K562 (cell line): ENCODE data around the gene BSPRY. TPM values are rescaled to one million over a fixed set of nuclear protein-coding genes. Genes with fewer than 3 reads are reported as not detected.
"Not testable (repeated sequence)": the region's sequence is repeated elsewhere in the genome, so short reads cannot be mapped to it uniquely, and the experiment has no call there.

ENCODE experiments used
- ATAC-seq: fragments of 200-7000 bp; cut with Tn5 transposase; 3 replicates; pipeline ENCODE4 v1.9.1; 2020; ENCODE audit warnings: moderate library complexity
- BruUV-seq: library from RNA; stranded (reverse); fragments of 400-500 nt; replicated peaks from 2 replicates; lab custom pipeline; 2021; lab: Mats Ljungman, UMichigan
- CTCF ChIA-PET: fragments of 300-600 bp; formaldehyde crosslinking; extraction: SDS; loops from one replicate; lab custom pipeline; 2021; ENCODE audit warnings: low intra/inter-chr PET ratio; lab: Yijun Ruan, JAX
- POLR2A ChIA-PET: fragments of 300-600, 350-650 bp; sonication (Branson Sonifier 250); formaldehyde crosslinking; extraction: SDS; loops from one replicate; lab custom pipeline; 2021; ENCODE audit warnings: antibody characterized with exemption, inconsistent platforms; lab: Yijun Ruan, JAX
- DNase-seq, 4 experiments: peaks; one replicate each; pipeline versions ENCODE4 v3.0.0 to v3.0.0-alpha.2; 2011 to 2018; ENCODE audit warnings: low spot score in 3 of 4, mixed read lengths in 3 of 4; ENCODE audit errors: extremely low read depth in 1 of 4
- FAIRE-seq: peaks from 2 replicates; lab custom pipeline; 2011; peaks lifted over from hg19 to GRCh38; lab: Jason Lieb, UNC
- H2AFZ ChIP-seq: 2 replicates; pipeline ENCODE4 v1.6.0; 2011; ENCODE audit warnings: low read depth, low read length, control low read depth, inconsistent platforms
- H3K27ac ChIP-seq: fragments of 200-600 bp; 3 replicates; pipeline ENCODE4 v1.8.0; 2011; ENCODE audit warnings: low read depth, mild to moderate bottlenecking, control low read depth, inconsistent platforms, low read length, moderate library complexity, mixed read lengths; ENCODE audit errors: extremely low read depth
- H3K27me3 ChIP-seq, 2 experiments: fragments of 300-600 bp in 1 of 2; 2 replicates in 1 of 2; 3 replicates in 1 of 2; pipeline versions ENCODE4 v1.6.0 to v1.8.0; 2011; ENCODE audit warnings: inconsistent platforms in 2 of 2, low read length in 2 of 2, mild to moderate bottlenecking in 1 of 2, mixed read lengths in 1 of 2, moderate library complexity in 1 of 2; ENCODE audit not compliant: control insufficient read depth in 2 of 2, insufficient read depth in 2 of 2
- H3K36me3 ChIP-seq: fragments of 300-600 bp; 3 replicates; pipeline ENCODE4 v1.8.0; 2011; ENCODE audit warnings: mild to moderate bottlenecking, low read length, inconsistent platforms; ENCODE audit not compliant: control insufficient read depth, insufficient read depth
- H3K4me1 ChIP-seq, 2 experiments: fragments of 200-600 bp in 1 of 2; replicated peaks in 1 of 2; 2 replicates in 1 of 2; 3 replicates in 1 of 2; pipeline versions ENCODE4 v1.5.1 to v1.8.0; 2011; ENCODE audit warnings: inconsistent platforms in 2 of 2, low read length in 2 of 2, mild to moderate bottlenecking in 1 of 2, mixed read lengths in 1 of 2, moderate library complexity in 1 of 2; ENCODE audit not compliant: control insufficient read depth in 2 of 2, insufficient read depth in 2 of 2
- H3K4me2 ChIP-seq: 2 replicates; pipeline ENCODE4 v1.6.1; 2011; ENCODE audit warnings: low read length, control low read depth, inconsistent platforms, mixed read lengths; ENCODE audit not compliant: insufficient read depth
- H3K4me3 ChIP-seq: fragments of 200-600 bp; sonication (generic), shearing (Covaris generic); 2 replicates; pipeline ENCODE4 v1.5.1; 2016; ENCODE audit warnings: control low read depth, inconsistent platforms
- H3K79me2 ChIP-seq: fragments of 200-600 bp; 3 replicates; pipeline ENCODE4 v1.8.0; 2011; ENCODE audit warnings: low read length, inconsistent platforms; ENCODE audit not compliant: control insufficient read depth, insufficient read depth
- H3K9ac ChIP-seq, 2 experiments: 2 replicates each; pipeline versions ENCODE4 v1.6.0 to v1.6.1; 2011; ENCODE audit warnings: low read depth in 2 of 2, low read length in 2 of 2, control low read depth in 1 of 2, inconsistent platforms in 1 of 2, mild to moderate bottlenecking in 1 of 2, mixed read lengths in 1 of 2; ENCODE audit not compliant: insufficient read depth in 1 of 2
- H3K9me1 ChIP-seq: one replicate; pipeline ENCODE4 v1.6.0; 2011; ENCODE audit warnings: inconsistent platforms, mild to moderate bottlenecking, low read length, moderate library complexity; ENCODE audit not compliant: control insufficient read depth, insufficient read depth
- H3K9me3 ChIP-seq: replicated peaks from 2 replicates; pipeline ENCODE4 v1.5.1; 2011; ENCODE audit warnings: low read depth, low read length, inconsistent platforms; ENCODE audit not compliant: control insufficient read depth, insufficient read depth
- H4K20me1 ChIP-seq: replicated peaks from 2 replicates; pipeline ENCODE4 v1.6.1; 2011; ENCODE audit warnings: low read length, inconsistent platforms, mixed read lengths; ENCODE audit not compliant: control insufficient read depth, insufficient read depth
- ARID1B ChIP-seq: fragments of 450-650 bp; IDR thresholded peaks from 2 replicates; pipeline ENCODE4 v1.6.1; 2016; ENCODE audit warnings: antibody characterized with exemption, mild to moderate bottlenecking, inconsistent platforms
- JUND ChIP-seq, 2 experiments: IDR thresholded peaks; 2 replicates in 1 of 2; 3 replicates in 1 of 2; pipeline ENCODE4 v1.6.1; 2011; ENCODE audit warnings: borderline replicate concordance in 2 of 2, low read depth in 2 of 2, low read length in 2 of 2, improper control_type of control experiment in 1 of 2, missing biosample characterization in 1 of 2, missing genetic modification characterization in 1 of 2, missing genetic modification reagents in 1 of 2
- KLF16 ChIP-seq: IDR thresholded peaks from 2 replicates; pipeline ENCODE4 v1.6.1; 2016; ENCODE audit warnings: antibody characterized with exemption
- NR2C2 ChIP-seq, 2 experiments: fragments of 200-800 bp in 1 of 2; sonication (Bioruptor generic) in 1 of 2; sonication (generic) in 1 of 2; formaldehyde crosslinking in 1 of 2; IDR thresholded peaks; 2 replicates each; pipeline versions ENCODE4 v1.6.1 to v1.8.0; 2016 to 2022; ENCODE audit warnings: mild to moderate bottlenecking in 1 of 2, missing compliant biosample characterization in 1 of 2, missing genetic modification characterization in 1 of 2, missing genetic modification reagents in 1 of 2
- SPI1 ChIP-seq: IDR thresholded peaks from 2 replicates; pipeline ENCODE4 v1.6.1; 2011; ENCODE audit warnings: low read depth, low read length, control low read depth, borderline replicate concordance
- TCF3 ChIP-seq: sonication (generic); formaldehyde crosslinking; IDR thresholded peaks from 2 replicates; pipeline ENCODE4 v1.4.0; 2020; ENCODE audit warnings: mild to moderate bottlenecking, missing genetic modification reagents
- TEAD4 ChIP-seq, 2 experiments: sonication (generic) in 1 of 2; formaldehyde crosslinking in 1 of 2; IDR thresholded peaks; 2 replicates each; pipeline versions ENCODE4 v1.6.1 to v1.8.0; 2012 to 2022; ENCODE audit warnings: borderline replicate concordance in 1 of 2, inconsistent platforms in 1 of 2, low read length in 1 of 2, mild to moderate bottlenecking in 1 of 2, missing genetic modification reagents in 1 of 2
- ZFX ChIP-seq: sonication (generic); formaldehyde crosslinking; IDR thresholded peaks from 2 replicates; pipeline ENCODE4 v1.8.0; 2022; ENCODE audit warnings: mild to moderate bottlenecking, missing genetic modification reagents, moderate library complexity
- ZNF175 ChIP-seq: fragments of 200-800 bp; sonication (Bioruptor generic); IDR thresholded peaks from 2 replicates; pipeline ENCODE4 v1.6.1; 2016; ENCODE audit warnings: low read depth, mild to moderate bottlenecking, missing genetic modification characterization, missing compliant biosample characterization
- ZNF197 ChIP-seq: fragments of 200-800 bp; sonication (Bioruptor generic); IDR thresholded peaks from 2 replicates; pipeline ENCODE4 v1.6.1; 2016; ENCODE audit warnings: low read depth, missing genetic modification characterization, missing compliant biosample characterization
- ZNF395 ChIP-seq: fragments of 200-800 bp; sonication (Bioruptor generic); IDR thresholded peaks from 2 replicates; pipeline ENCODE4 v1.6.1; 2017; ENCODE audit warnings: missing genetic modification characterization, missing compliant biosample characterization
- ZNF639 ChIP-seq, 2 experiments: fragments of 200-800 bp in 1 of 2; sonication (Bioruptor generic) in 1 of 2; sonication (generic) in 1 of 2; formaldehyde crosslinking in 1 of 2; IDR thresholded peaks in 1 of 2; conservative IDR thresholded peaks in 1 of 2; 2 replicates each; pipeline versions ENCODE4 v1.5.0 to v1.6.1; 2016 to 2020; ENCODE audit warnings: missing compliant biosample characterization in 1 of 2, missing genetic modification characterization in 1 of 2, missing genetic modification reagents in 1 of 2
- WGBS: fragments of 100-300 bp; shearing (Covaris generic); methylation state at CpG from one replicate; pipeline ENCODE4 v1.1.6; 2016; ENCODE audit warnings: low coverage, mixed read lengths; ENCODE audit not compliant: insufficient coverage; ENCODE audit errors: missing lambda C conversion rate; 5-methylcytosine and 5-hydroxymethylcytosine counted together
- in situ Hi-C: fragments of 300-500 bp; cut with MboI; formaldehyde crosslinking; loops from 4 replicates; pipeline ENCODE4 v1.15.0; 2018; ENCODE audit warnings: inconsistent platforms, mixed read lengths
- intact Hi-C: fragments of 100-400 bp; cut with micrococcal nuclease; formaldehyde crosslinking; loops from 2 replicates; pipeline ENCODE4 v1.14.2; 2022
- polyA plus RNA-seq, 8 experiments: library from polyadenylated mRNA; depleted of rRNA in 4 of 8; stranded (reverse) in 5 of 8; unstranded in 3 of 8; fragments of >200 nt; fragmentation: Nextera tagmentation in 2 of 8; fragmentation: Illumina TruSeq in 1 of 8; extraction: Ambion mirVana in 2 of 8; extraction: Trizol in 1 of 8; gene quantifications; 2 replicates each; pipeline versions ENCODE4 v1.2.1 to v1.2.3, GENCODE V29; 2011 to 2014; ENCODE audit warnings: inconsistent platforms in 1 of 8, missing spikeins in 1 of 8
- total RNA-seq, 7 experiments: library from RNA; depleted of rRNA in 6 of 7; stranded (reverse); fragments of >200 nt in 6 of 7; fragmentation: Illumina TruSeq in 2 of 7; extraction: Trizol in 2 of 7; gene quantifications; 2 replicates each; pipeline versions ENCODE4 v1.2.1 to v1.2.3, GENCODE V29; 2011 to 2021; ENCODE audit warnings: low replicate concordance in 1 of 7

The BSPRY gene
- total and polyA plus RNA-seq, 9 of the 15 experiments (the other 6 are each of a cell fraction or from before 2014, with no cell fraction given): 0.07 to 0.67 (median 0.18) TPM

- H3K36me3 ChIP-seq; in situ Hi-C loops; H3K9me3 ChIP-seq; POLR2A ChIA-PET; H3K4me3 ChIP-seq; H3K27me3 ChIP-seq; CTCF ChIA-PET; H4K20me1 ChIP-seq; H3K79me2 ChIP-seq; H3K9ac ChIP-seq; ATAC-seq; BruUV-seq; intact Hi-C loops; H3K9me1 ChIP-seq; TF ChIP-seq NR2C2 (CRISPR knock-in tag; IDR thresholded peaks at IDR 0.05); JUND (IDR thresholded peaks at IDR 0.05; ENCODE audit: borderline replicate concordance, low read depth, low read length); TEAD4 (CRISPR knock-in tag; IDR thresholded peaks at IDR 0.05; ENCODE audit: borderline replicate concordance): not testable (repeated sequence)
- TF ChIP-seq ZFX (CRISPR knock-in tag) (peak; percentile 44; the same call in 1 of the 2 replicates), ZNF197 (CRISPR knock-in tag) (0 out of 2 replicates have a peak, but pooled peaks have one; percentile 25), NR2C2 (tag; IDR thresholded peaks at IDR 0.05) (peak; percentile 50; the same call in 1 of the 2 replicates), TCF3 (CRISPR knock-in tag) (peak; percentile 49; the same call in 1 of the 2 replicates), ZNF639 (CRISPR knock-in tag; conservative IDR thresholded peaks at IDR 0.05 in 1 of 2, IDR thresholded peaks at IDR 0.05 in 1 of 2) (peak in 1 of 2 experiments; percentile 64; a peak in 1 of 4 replicates), SPI1 (peak; percentile 88), JUND (tag; IDR thresholded peaks at IDR 0.05; ENCODE audit: borderline replicate concordance, low read depth, low read length) (peak; percentile 43; the same call in 1 of the 3 replicates), ZNF395 (CRISPR knock-in tag) (0 out of 2 replicates have a peak, but pooled peaks have one; percentile 64), ZNF175 (CRISPR knock-in tag) (0 out of 2 replicates have a peak, but pooled peaks have one; percentile 47), TEAD4 (IDR thresholded peaks at IDR 0.05; ENCODE audit: low read length) (peak; percentile 43; the same call in 1 of the 2 replicates), KLF16 (peak; percentile 49; the same call in 1 of the 2 replicates), ARID1B (peak; percentile 26; the same call in 1 of the 2 replicates)
- FAIRE-seq: peak; percentile 78
- peak overlapping the region; percentile 74 for H2AFZ ChIP-seq
- peak overlapping the region; percentile 24 for H3K4me2 ChIP-seq
- WGBS: 14% methylated on average over 21 of the region's 24 CpGs
- DNase-seq: peak in 1 of 4 experiments; percentile 60
- peak overlapping the region; percentile 13; the same call in 1 of the 3 replicates for H3K27ac ChIP-seq
- H3K4me1 ChIP-seq: peaks cover 19 to 25% of the 10 kb centered on the region in 2 experiments; a peak in 4 of 5 replicates
Observed at GRCh38 chr9:113379094-113379828, 29.9 kb downstream of the BSPRY start.
